GM12892 (cell line): ENCODE results near the gene SOX15.

Source experiments
- POLR2AphosphoS5 ChIP-seq: IDR thresholded peaks from 2 replicates; pipeline ENCODE4 v1.6.1; 2011; ENCODE audit warnings: low read depth, low read length, control low read depth
- TAF1 ChIP-seq: IDR thresholded peaks from 2 replicates; pipeline ENCODE4 v1.6.1; 2011; ENCODE audit warnings: low read depth, mild to moderate bottlenecking, control low read depth, low read length, borderline replicate concordance

DNA sequence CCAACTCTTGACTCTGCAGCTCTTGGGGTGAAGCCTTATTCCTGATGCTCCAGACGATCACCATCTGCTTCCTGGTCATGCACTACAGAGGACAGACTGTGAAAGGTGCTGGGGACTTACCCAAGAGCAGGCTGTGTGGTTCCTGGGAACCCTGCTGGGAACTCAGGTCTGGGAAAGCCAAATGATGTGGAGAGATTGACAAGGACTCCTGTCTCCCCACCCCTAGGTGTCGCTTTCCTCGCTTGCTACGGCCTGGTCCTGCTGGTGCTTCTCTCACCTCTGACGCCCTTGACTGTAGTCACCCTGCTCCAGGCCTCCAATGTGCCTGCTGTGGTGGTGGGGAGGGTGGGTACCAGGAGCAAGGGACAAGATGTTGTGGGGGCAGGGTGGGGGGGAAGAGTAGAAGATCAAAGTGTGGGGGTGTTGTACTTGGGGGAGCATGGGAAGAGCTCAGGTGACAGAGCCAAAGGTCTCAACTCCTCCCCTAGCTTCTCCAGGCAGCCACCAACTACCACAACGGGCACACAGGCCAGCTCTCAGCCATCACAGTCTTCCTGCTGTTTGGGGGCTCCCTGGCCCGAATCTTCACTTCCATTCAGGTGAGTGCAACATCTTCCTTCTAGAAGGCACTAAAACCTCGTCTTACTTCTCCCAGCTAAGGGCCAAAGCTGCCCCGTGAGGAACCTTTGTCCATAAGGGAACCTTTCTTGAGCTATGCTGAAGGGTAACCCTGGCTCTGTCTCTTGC lies 3.0 kb downstream of the SOX15 start:
- TF ChIP-seq TAF1 = no peak
- TF ChIP-seq POLR2AphosphoS5 = no peak
